ENCODE results near the gene ZP2.

ZP2 gene

DNA sequence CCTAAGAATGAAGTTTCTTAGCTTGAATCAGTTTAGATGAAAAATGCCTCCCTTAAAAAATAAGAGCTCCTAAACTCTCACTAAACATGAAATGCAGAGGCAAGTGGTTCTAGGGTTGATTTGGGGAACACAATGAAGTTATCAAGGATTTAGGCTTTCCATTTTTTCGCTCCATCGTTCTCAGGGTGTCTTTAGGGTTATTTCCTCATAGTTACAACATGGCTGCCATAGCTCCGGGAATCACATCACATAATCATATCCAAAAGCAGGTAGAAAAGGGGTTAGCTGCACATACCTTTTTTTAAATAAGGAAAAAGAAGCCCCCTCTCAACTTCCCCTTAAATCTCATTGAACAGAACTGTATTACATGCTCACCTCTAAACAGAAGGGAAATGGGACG, 21.4 kb downstream of the ZP2 start:
- no peak overlapping the region for H3K4me3 ChIP-seq (ENCODE audit: low read length)
- DNase-seq (ENCODE audit: low read depth): no peak
- TF ChIP-seq, protein P1, sequence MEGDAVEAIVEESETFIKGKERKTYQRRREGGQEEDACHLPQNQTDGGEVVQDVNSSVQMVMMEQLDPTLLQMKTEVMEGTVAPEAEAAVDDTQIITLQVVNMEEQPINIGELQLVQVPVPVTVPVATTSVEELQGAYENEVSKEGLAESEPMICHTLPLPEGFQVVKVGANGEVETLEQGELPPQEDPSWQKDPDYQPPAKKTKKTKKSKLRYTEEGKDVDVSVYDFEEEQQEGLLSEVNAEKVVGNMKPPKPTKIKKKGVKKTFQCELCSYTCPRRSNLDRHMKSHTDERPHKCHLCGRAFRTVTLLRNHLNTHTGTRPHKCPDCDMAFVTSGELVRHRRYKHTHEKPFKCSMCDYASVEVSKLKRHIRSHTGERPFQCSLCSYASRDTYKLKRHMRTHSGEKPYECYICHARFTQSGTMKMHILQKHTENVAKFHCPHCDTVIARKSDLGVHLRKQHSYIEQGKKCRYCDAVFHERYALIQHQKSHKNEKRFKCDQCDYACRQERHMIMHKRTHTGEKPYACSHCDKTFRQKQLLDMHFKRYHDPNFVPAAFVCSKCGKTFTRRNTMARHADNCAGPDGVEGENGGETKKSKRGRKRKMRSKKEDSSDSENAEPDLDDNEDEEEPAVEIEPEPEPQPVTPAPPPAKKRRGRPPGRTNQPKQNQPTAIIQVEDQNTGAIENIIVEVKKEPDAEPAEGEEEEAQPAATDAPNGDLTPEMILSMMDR (conservative IDR thresholded peaks at IDR 0.05; ENCODE audit: low read depth, low read length): no peak

DNA sequence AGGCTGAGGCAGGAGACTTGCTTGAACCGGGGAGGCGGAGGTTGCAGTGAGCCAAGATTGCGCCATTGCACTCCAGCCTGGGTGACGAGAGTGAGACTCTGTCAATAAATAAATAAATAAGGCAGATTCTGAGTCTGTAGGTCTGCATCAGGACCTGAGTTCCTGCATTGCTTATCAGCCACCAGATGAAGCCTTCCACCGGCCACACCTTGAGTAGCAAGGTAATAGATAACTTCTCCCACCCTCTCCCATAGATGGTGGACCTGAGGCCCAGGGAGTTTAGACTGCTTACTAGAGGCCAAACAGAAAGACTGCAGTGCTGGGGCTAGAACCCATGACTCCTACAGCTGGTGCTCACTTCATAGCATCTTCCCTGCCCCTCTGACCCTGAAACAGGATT, 22.1 kb downstream of the ZP2 start:
- H3K4me3 ChIP-seq (ENCODE audit: low read length): no peak overlapping the region
- TF ChIP-seq, protein P1 (conservative IDR thresholded peaks at IDR 0.05; ENCODE audit: low read depth, low read length): no peak
- DNase-seq (ENCODE audit: low read depth): no peak

DNA sequence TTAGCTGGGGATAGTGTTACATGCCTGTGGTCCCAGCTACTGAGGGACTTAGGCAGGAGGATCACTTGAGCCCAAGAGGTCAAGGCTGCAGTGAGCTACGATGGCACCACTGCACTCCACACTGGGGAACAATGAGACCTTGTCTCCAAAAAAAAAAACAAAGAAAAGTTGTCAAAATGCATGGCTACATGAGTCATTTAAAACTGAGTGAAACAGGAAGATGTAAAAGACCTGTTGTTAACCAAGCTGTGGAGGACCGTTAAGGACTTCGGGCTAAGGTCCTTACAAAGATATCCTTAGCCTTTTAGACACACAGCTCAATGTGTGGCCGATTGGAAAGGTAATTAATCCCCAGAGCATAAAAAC, 25.1 kb downstream of the ZP2 start:
- no peak for DNase-seq (ENCODE audit: low read depth)

DNA sequence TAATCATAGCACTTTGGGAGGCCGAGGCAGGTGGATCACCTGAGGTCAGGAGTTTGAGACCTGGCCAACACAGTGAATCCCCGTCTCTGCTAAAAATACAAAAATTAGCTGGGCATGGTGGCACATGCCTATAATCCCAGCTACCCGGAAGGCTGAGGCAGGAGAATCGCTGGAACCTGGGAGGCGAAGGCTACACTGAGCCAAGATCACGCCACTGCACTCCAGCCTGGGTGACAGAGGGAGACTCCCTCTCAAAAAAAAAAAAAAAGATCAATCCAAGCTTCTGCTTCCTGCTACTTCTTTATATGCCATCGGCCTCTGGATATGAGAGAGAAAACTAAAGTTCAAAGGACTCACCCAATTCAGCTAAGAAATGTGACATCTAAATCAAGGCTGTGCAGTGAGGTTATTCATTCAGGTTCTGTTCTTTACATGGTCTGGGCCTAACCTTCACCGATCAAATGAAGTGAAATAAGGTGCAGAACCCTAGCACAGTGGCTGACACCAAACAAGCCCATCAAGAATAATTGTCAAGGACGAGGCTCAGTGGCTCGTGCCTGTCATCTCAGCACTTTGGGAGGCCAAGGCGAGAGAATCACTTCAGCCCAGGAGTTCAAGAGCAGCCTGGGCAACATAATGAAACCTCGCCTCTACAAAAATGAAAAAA, 25.6 kb downstream of the ZP2 start:
- no peak overlapping the region for H3K4me3 ChIP-seq (ENCODE audit: low read length)
- TF ChIP-seq, protein P1 (conservative IDR thresholded peaks at IDR 0.05; ENCODE audit: low read depth, low read length): no peak
- DNase-seq (ENCODE audit: low read depth): no peak

More for the DNA sequence above, 25.1 kb downstream of the ZP2 start:
- no peak overlapping the region for H3K4me3 ChIP-seq (ENCODE audit: low read length)
- TF ChIP-seq, protein P1 (conservative IDR thresholded peaks at IDR 0.05; ENCODE audit: low read depth, low read length): no peak

DNA sequence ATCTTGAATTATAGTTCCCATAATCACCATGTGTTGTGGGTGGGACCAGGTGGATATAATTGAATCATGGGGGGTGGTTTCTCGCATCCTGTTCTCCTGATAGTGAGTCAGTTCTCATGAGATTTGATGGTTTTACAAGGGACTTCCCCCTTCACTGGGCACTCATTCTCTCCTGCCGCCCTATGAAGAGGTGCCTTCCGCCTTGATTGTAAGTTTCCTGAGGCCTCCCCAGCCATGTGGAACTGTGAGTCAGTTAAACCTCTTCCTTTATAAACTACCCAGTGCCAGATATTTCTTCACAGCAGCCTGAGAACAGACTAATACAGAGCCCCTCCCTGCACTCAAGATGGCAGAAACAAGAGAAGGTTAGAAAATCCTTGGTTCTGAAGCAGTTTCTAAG, 26.5 kb downstream of the ZP2 start:
- TF ChIP-seq, protein P1 (conservative IDR thresholded peaks at IDR 0.05; ENCODE audit: low read depth, low read length): no peak
- H3K4me3 ChIP-seq (ENCODE audit: low read length): no peak overlapping the region
- DNase-seq (ENCODE audit: low read depth): no peak

DNA sequence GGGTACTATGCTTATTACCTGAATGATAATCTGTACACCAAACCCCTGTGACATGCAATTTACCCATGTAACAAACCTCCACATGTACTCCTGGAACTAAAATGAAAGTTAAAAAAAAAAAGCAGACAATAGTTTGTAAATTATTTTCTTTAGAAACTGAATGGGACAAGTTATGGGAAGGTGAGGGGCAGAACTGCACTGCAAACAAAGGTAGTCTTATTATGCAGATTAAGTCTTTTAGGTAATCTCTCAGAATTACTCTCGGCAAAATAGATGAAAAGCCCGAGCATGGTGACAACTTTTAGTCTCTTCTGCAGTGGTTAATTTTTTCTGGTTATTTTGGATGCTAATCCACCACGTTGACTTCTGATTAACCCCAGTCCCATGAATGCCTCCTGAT, 27.4 kb downstream of the ZP2 start:
- no peak overlapping the region for H3K4me3 ChIP-seq (ENCODE audit: low read length)
- TF ChIP-seq, protein P1 (conservative IDR thresholded peaks at IDR 0.05; ENCODE audit: low read depth, low read length): no peak
- DNase-seq (ENCODE audit: low read depth): no peak

DNA sequence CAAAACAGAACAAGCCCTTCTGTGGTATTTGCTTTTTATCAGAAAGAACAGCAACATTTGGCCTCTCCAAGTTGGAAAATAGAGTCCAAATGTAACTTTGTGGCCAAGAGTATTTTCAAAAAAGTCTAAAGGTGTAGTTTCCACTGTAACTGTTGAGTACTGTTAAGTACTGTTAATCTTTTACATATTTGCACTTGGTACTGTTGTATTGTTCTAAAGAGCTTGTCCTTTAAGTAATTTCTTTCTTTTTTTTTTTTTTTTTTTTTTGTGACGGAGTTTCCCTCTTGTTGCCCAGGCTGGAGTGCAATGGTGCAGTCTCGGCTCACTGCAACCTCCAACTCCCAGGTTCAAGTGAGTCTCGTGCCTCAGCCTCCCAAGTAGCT, 31.4 kb downstream of the ZP2 start:
- TF ChIP-seq, protein P1 (conservative IDR thresholded peaks at IDR 0.05; ENCODE audit: low read depth, low read length): no peak
- H3K4me3 ChIP-seq (ENCODE audit: low read length): no peak overlapping the region
- DNase-seq (ENCODE audit: low read depth): no peak
